IMR-90 (cell line): Measurements from ENCODE around the gene SLC48A1. TPM values are rescaled to one million over a fixed set of nuclear protein-coding genes. Genes with fewer than 3 reads are reported as not detected.

Experiments used
- ATAC-seq: fragments of 200-7000 bp; cut with Tn5 transposase; 2 replicates; pipeline ENCODE4 v1.9.1; 2020; ENCODE audit warnings: low read depth, mild to moderate bottlenecking, moderate library complexity
- BruUV-seq: library from RNA; stranded (reverse); fragments of 400-500 nt; replicated peaks from 2 replicates; lab custom pipeline; 2021; lab: Mats Ljungman, UMichigan
- CTCF ChIA-PET: fragments of 300-600 bp; formaldehyde crosslinking; extraction: SDS; loops from one replicate; lab custom pipeline; 2021; ENCODE audit warnings: antibody characterized with exemption; lab: Yijun Ruan, JAX
- POLR2A ChIA-PET: fragments of 300-600 bp; sonication (Branson Sonifier 250); formaldehyde crosslinking; loops from one replicate; lab custom pipeline; 2022; ENCODE audit warnings: antibody characterized with exemption; ENCODE audit not compliant: unreplicated experiment; lab: Charles Lee
- DNase-seq: peaks from one replicate; pipeline ENCODE4 v3.0.0; 2013
- H2AFZ ChIP-seq: replicated peaks from 2 replicates; pipeline ENCODE3; 2013; ENCODE audit warnings: low read length, mild to moderate bottlenecking; ENCODE audit not compliant: poor library complexity
- H2AK5ac ChIP-seq: 2 replicates; pipeline ENCODE4 v1.6.1; 2013; ENCODE audit warnings: low read depth, low read length, inconsistent platforms
- H2AK9ac ChIP-seq: replicated peaks from 2 replicates; pipeline ENCODE3; 2013; ENCODE audit warnings: mild to moderate bottlenecking, low read depth, low read length, moderate library complexity; ENCODE audit not compliant: poor library complexity
- H2BK120ac ChIP-seq: 2 replicates; pipeline ENCODE4 v1.6.1; 2013; ENCODE audit warnings: low read depth, low read length, inconsistent platforms
- H2BK15ac ChIP-seq: 3 replicates; pipeline ENCODE4 v1.6.1; 2013; ENCODE audit warnings: low read depth, low read length, inconsistent platforms
- H2BK20ac ChIP-seq: 2 replicates; pipeline ENCODE4 v1.6.1; 2013; ENCODE audit warnings: low read depth, mild to moderate bottlenecking, inconsistent platforms, low read length, moderate library complexity
- H2BK5ac ChIP-seq: 2 replicates; pipeline ENCODE4 v1.6.1; 2013; ENCODE audit warnings: mild to moderate bottlenecking, low read depth, low read length, inconsistent platforms; ENCODE audit not compliant: poor library complexity, severe bottlenecking
- H3K14ac ChIP-seq: replicated peaks from 2 replicates; pipeline ENCODE4 v1.6.1; 2013; ENCODE audit warnings: low read depth, low read length, inconsistent platforms
- H3K18ac ChIP-seq: 2 replicates; pipeline ENCODE4 v1.6.1; 2013; ENCODE audit warnings: low read depth, low read length, control low read depth
- H3K23ac ChIP-seq: 2 replicates; pipeline ENCODE4 v1.6.1; 2013; ENCODE audit warnings: low read depth, low read length, inconsistent platforms
- H3K27ac ChIP-seq: 2 replicates; pipeline ENCODE4 v1.5.1; 2013; ENCODE audit warnings: mild to moderate bottlenecking, control low read depth, low read length; ENCODE audit not compliant: insufficient read depth
- H3K27me3 ChIP-seq: 2 replicates; pipeline ENCODE4 v1.6.1; 2013; ENCODE audit warnings: low read length; ENCODE audit not compliant: control insufficient read depth, insufficient read depth
- H3K36me3 ChIP-seq: 2 replicates; pipeline ENCODE4 v1.6.1; 2013; ENCODE audit warnings: low read length, mixed read lengths; ENCODE audit not compliant: control insufficient read depth, insufficient read depth
- H3K4ac ChIP-seq: 2 replicates; pipeline ENCODE4 v1.6.1; 2013; ENCODE audit warnings: low read depth, low read length, inconsistent platforms
- H3K4me1 ChIP-seq: 2 replicates; pipeline ENCODE4 v1.6.1; 2013; ENCODE audit warnings: low read length, mixed read lengths; ENCODE audit not compliant: control insufficient read depth, insufficient read depth
- H3K4me2 ChIP-seq: 2 replicates; pipeline ENCODE4 v1.6.1; 2013; ENCODE audit warnings: low read depth, mild to moderate bottlenecking, control low read depth, low read length, moderate library complexity
- H3K4me3 ChIP-seq: 2 replicates; pipeline ENCODE4 v1.5.1; 2013; ENCODE audit warnings: low read depth, mild to moderate bottlenecking, control low read depth, low read length, moderate library complexity; ENCODE audit not compliant: insufficient read depth
- H3K56ac ChIP-seq: 2 replicates; pipeline ENCODE4 v1.6.1; 2013; ENCODE audit warnings: low read length, inconsistent platforms; ENCODE audit not compliant: insufficient read depth; ENCODE audit errors: extremely low read depth
- H3K79me1 ChIP-seq, 2 experiments: 2 replicates each; pipeline ENCODE4 v1.6.1; 2013; ENCODE audit warnings: low read length in 2 of 2, inconsistent platforms in 1 of 2, low read depth in 1 of 2
- H3K9ac ChIP-seq: 2 replicates; pipeline ENCODE4 v1.6.1; 2013; ENCODE audit warnings: low read depth, low read length, control low read depth
- H3K9me1 ChIP-seq: 2 replicates; pipeline ENCODE4 v1.6.1; 2013; ENCODE audit warnings: low read length, inconsistent platforms; ENCODE audit not compliant: insufficient read depth
- H3K9me3 ChIP-seq: 2 replicates; pipeline ENCODE4 v1.6.1; 2013; ENCODE audit warnings: low read length; ENCODE audit not compliant: control insufficient read depth, insufficient read depth
- H4K20me1 ChIP-seq: 2 replicates; pipeline ENCODE4 v1.6.1; 2013; ENCODE audit warnings: low read length, inconsistent platforms; ENCODE audit not compliant: insufficient read depth
- H4K5ac ChIP-seq: 2 replicates; pipeline ENCODE4 v1.6.1; 2013; ENCODE audit warnings: mild to moderate bottlenecking, low read depth, low read length, control low read depth
- H4K8ac ChIP-seq, 2 experiments: 2 replicates each; pipeline ENCODE4 v1.6.1; 2013; ENCODE audit warnings: low read depth in 2 of 2, low read length in 2 of 2, control low read depth in 1 of 2, inconsistent platforms in 1 of 2
- H4K91ac ChIP-seq: 2 replicates; pipeline ENCODE4 v1.6.1; 2013; ENCODE audit warnings: low read depth, low read length, inconsistent platforms; ENCODE audit not compliant: insufficient read depth
- RCOR1 ChIP-seq: IDR thresholded peaks from 2 replicates; pipeline ENCODE4 v1.6.1; 2012; ENCODE audit warnings: mild to moderate bottlenecking, low read length, improper control_type of control experiment; ENCODE audit not compliant: insufficient replicate concordance
- WGBS, 2 experiments: methylation state at CpG; one replicate each; pipeline versions ENCODE4 v1.1.5 to v1.1.7; 2013; ENCODE audit warnings: missing lambda C conversion rate in 2 of 2; ENCODE audit not compliant: insufficient read length in 1 of 2; ENCODE audit errors: extremely low coverage in 2 of 2; 5-methylcytosine and 5-hydroxymethylcytosine counted together
- dilution Hi-C: fragments of 300-500 bp; cut with HindIII; formaldehyde crosslinking; loops from one replicate; pipeline ENCODE4 v1.14.3; 2018; ENCODE audit warnings: low sequenced_read_pairs; ENCODE audit not compliant: unreplicated experiment
- in situ Hi-C: fragments of 300-500 bp; cut with MboI; formaldehyde crosslinking; loops from 3 replicates; pipeline ENCODE4 v1.14.3; 2019; ENCODE audit warnings: low sequenced_read_pairs, inconsistent platforms, mixed read lengths
- intact Hi-C: fragments of 100-400 bp; cut with micrococcal nuclease; formaldehyde crosslinking; loops from 2 replicates; pipeline ENCODE4 v1.10.0; 2022
- polyA plus RNA-seq, 3 experiments: library from polyadenylated mRNA; depleted of rRNA; stranded (reverse); fragments of >200 nt; gene quantifications; 2 replicates each; pipeline ENCODE4 v1.2.3, GENCODE V29; 2012; ENCODE audit warnings: low replicate concordance in 1 of 3
- total RNA-seq: library from RNA; depleted of rRNA; stranded (reverse); fragments of >200 nt; gene quantifications from 2 replicates; pipeline ENCODE4 v1.2.3, GENCODE V29; 2012

Gene SLC48A1
- total and polyA plus RNA-seq, 2 of the 4 experiments (the other 2 are of a cell fraction) = 4.8 to 5.9 TPM

DNA sequence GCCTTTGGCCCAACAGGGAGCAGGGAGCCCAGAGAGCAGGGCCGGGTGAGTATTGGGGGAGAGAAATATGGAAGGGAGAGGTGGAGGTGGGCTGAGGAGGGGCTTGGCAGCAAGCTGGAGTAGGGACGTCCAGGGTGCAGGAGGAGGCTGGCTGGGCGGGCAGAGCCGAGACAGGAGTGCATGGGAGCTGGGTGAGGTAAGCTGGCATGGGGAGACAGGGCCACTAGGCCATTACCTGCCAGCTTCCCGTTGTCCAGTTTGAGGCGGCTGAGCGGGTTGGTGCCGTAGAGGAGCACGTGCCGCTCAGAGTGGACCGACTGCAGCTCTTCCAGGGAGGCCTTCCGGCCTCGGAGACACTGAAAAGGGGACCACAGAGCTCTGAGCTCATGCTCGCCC lies 18.3 kb downstream of the SLC48A1 start:
- Histone ChIP-seq H4K20me1 (peaks cover 15% of the 10 kb centered on the region; the same call in 1 of the 2 replicates), H3K56ac (no peak overlapping the region), H3K4me2 (no peak overlapping the region), H2AK9ac (no peak overlapping the region), H2BK15ac (no peak overlapping the region), H2BK5ac (no peak overlapping the region), H3K23ac (no peak overlapping the region), H4K5ac (no peak overlapping the region), H2BK20ac (no peak overlapping the region), H3K14ac (no peak overlapping the region), H3K27ac (no peak overlapping the region), H3K9me1 (no peaks in the 10 kb centered on the region), H4K91ac (no peak overlapping the region), H3K27me3 (no peaks in the 10 kb centered on the region), H3K18ac (no peak overlapping the region), H4K8ac (no peak overlapping the region), H3K4me3 (no peak overlapping the region), H2BK120ac (no peak overlapping the region), H2AFZ (no peak overlapping the region), H3K9me3 (no peaks in the 10 kb centered on the region), H2AK5ac (no peak overlapping the region), H3K79me1 (peaks cover 0 to 36% of the 10 kb centered on the region in 2 experiments), H3K36me3 (peaks cover 84% of the 10 kb centered on the region), H3K4me1 (no peaks in the 10 kb centered on the region), H3K4ac (no peak overlapping the region), H3K9ac (no peak overlapping the region)
- dilution Hi-C loops (no loop called here), intact Hi-C loops (no loop called here), in situ Hi-C loops (no loop called here)
- 95% methylated on average over 11 of the region's 14 CpGs; no CpG with 5 or more reads in 1 of the 2 experiments for WGBS, 2 experiments
- ChIA-PET POLR2A (no interaction called here), CTCF (no interaction called here)
- no peak for TF ChIP-seq RCOR1
- no peak for ATAC-seq
- DNase-seq = no peak
- no TSS peak for BruUV-seq
